ENCODE measurements around the gene SPECC1. TPM values are rescaled to one million over a fixed set of nuclear protein-coding genes. Genes with fewer than 3 reads are reported as not detected.
A peak's percentile ranks its signal among the peaks of the same experiment; 100 is the strongest.

Gene SPECC1
- total RNA-seq, 1 donor from 2014 or later: 83.0 TPM

GRCh38 chr17:20273741-20274500 lies 264.8 kb downstream of the SPECC1 start:
- Histone ChIP-seq H3K9ac (ENCODE audit: low read length) (no peak overlapping the region), H3K4me1 (ENCODE audit: insufficient read depth, low read length) (peaks cover 8% of the 10 kb centered on the region), H2AFZ (ENCODE audit: low read depth, low read length) (no peak overlapping the region), H3K27ac (ENCODE audit: low read depth, low read length) (no peak overlapping the region), H3K36me3 (ENCODE audit: insufficient read depth, low read length) (no peaks in the 10 kb centered on the region), H3K4me2 (ENCODE audit: low read length) (no peak overlapping the region), H3K9me3 (ENCODE audit: insufficient read depth, low read depth, low read length) (no peaks in the 10 kb centered on the region), H4K20me1 (ENCODE audit: insufficient read depth, low read length) (peaks cover 4% of the 10 kb centered on the region), H3K79me2 (ENCODE audit: insufficient read depth, low read length) (no peaks in the 10 kb centered on the region), H3K27me3 (ENCODE audit: insufficient read depth, low read length) (no peaks in the 10 kb centered on the region), H3K4me3 (ENCODE audit: insufficient read depth, low read depth, low read length) (no peak overlapping the region)
- H3K27me3 Mint-ChIP-seq (ENCODE audit: low read depth, unreplicated experiment): no peaks in the 10 kb centered on the region
- DNase-seq (ENCODE audit: low read depth) (no peak), FAIRE-seq (no peak)
- TF ChIP-seq CTCF (IDR thresholded peaks at IDR 0.05; ENCODE audit: insufficient read depth, low read depth, low read length) (no peak), EZH2 (IDR thresholded peaks at IDR 0.05; ENCODE audit: insufficient read depth, low read length) (no peak)
- H3K27ac Mint-ChIP-seq (ENCODE audit: unreplicated experiment): peak overlapping the region; percentile 87
- peaks cover 39% of the 10 kb centered on the region for H3K4me1 Mint-ChIP-seq (ENCODE audit: low read depth, unreplicated experiment)
- H3K36me3 Mint-ChIP-seq (ENCODE audit: low read depth, unreplicated experiment): peaks cover 14% of the 10 kb centered on the region
- peak overlapping the region; percentile 66 for H3K4me3 Mint-ChIP-seq (ENCODE audit: unreplicated experiment)
- H3K9me3 Mint-ChIP-seq (ENCODE audit: unreplicated experiment): no peaks in the 10 kb centered on the region

GRCh38 chr17:20275653-20276052 lies 266.5 kb downstream of the SPECC1 start:
- no peak overlapping the region for H3K4me3 ChIP-seq (ENCODE audit: insufficient read depth, low read depth, low read length)
- no peak overlapping the region for H3K27ac Mint-ChIP-seq (ENCODE audit: unreplicated experiment)
- peaks cover 24% of the 10 kb centered on the region for H3K36me3 Mint-ChIP-seq (ENCODE audit: low read depth, unreplicated experiment)
- TF ChIP-seq CTCF (IDR thresholded peaks at IDR 0.05; ENCODE audit: insufficient read depth, low read depth, low read length) (no peak), EZH2 (IDR thresholded peaks at IDR 0.05; ENCODE audit: insufficient read depth, low read length) (no peak)
- DNase-seq (ENCODE audit: low read depth) (no peak), FAIRE-seq (no peak)
- H3K4me3 Mint-ChIP-seq (ENCODE audit: unreplicated experiment): no peak overlapping the region
- H3K27me3 ChIP-seq (ENCODE audit: insufficient read depth, low read length): no peaks in the 10 kb centered on the region
- no peaks in the 10 kb centered on the region for H3K79me2 ChIP-seq (ENCODE audit: insufficient read depth, low read length)
- H3K36me3 ChIP-seq (ENCODE audit: insufficient read depth, low read length): no peaks in the 10 kb centered on the region
- no peaks in the 10 kb centered on the region for H3K27me3 Mint-ChIP-seq (ENCODE audit: low read depth, unreplicated experiment)
- no peak overlapping the region for H3K27ac ChIP-seq (ENCODE audit: low read depth, low read length)
- peaks cover 3% of the 10 kb centered on the region for H3K4me1 ChIP-seq (ENCODE audit: insufficient read depth, low read length)
- no peaks in the 10 kb centered on the region for H3K9me3 ChIP-seq (ENCODE audit: insufficient read depth, low read depth, low read length)
- H3K9ac ChIP-seq (ENCODE audit: low read length): no peak overlapping the region
- no peaks in the 10 kb centered on the region for H3K9me3 Mint-ChIP-seq (ENCODE audit: unreplicated experiment)
- H4K20me1 ChIP-seq (ENCODE audit: insufficient read depth, low read length): peaks cover 6% of the 10 kb centered on the region
- peaks cover 41% of the 10 kb centered on the region for H3K4me1 Mint-ChIP-seq (ENCODE audit: low read depth, unreplicated experiment)
- H2AFZ ChIP-seq (ENCODE audit: low read depth, low read length): no peak overlapping the region
- no peak overlapping the region for H3K4me2 ChIP-seq (ENCODE audit: low read length)

- Histone ChIP-seq H4K20me1 (ENCODE audit: insufficient read depth, low read length) (peaks cover 6% of the 10 kb centered on the region), H3K79me2 (ENCODE audit: insufficient read depth, low read length) (no peaks in the 10 kb centered on the region), H3K4me2 (ENCODE audit: low read length) (no peak overlapping the region), H3K4me1 (ENCODE audit: insufficient read depth, low read length) (peaks cover 3% of the 10 kb centered on the region), H3K36me3 (ENCODE audit: insufficient read depth, low read length) (no peaks in the 10 kb centered on the region), H2AFZ (ENCODE audit: low read depth, low read length) (no peak overlapping the region), H3K4me3 (ENCODE audit: insufficient read depth, low read depth, low read length) (no peak overlapping the region), H3K9me3 (ENCODE audit: insufficient read depth, low read depth, low read length) (no peaks in the 10 kb centered on the region), H3K27me3 (ENCODE audit: insufficient read depth, low read length) (no peaks in the 10 kb centered on the region), H3K27ac (ENCODE audit: low read depth, low read length) (no peak overlapping the region), H3K9ac (ENCODE audit: low read length) (no peak overlapping the region)
- FAIRE-seq (no peak), DNase-seq (ENCODE audit: low read depth) (no peak)
- H3K36me3 Mint-ChIP-seq (ENCODE audit: low read depth, unreplicated experiment): peaks cover 27% of the 10 kb centered on the region
- H3K27ac Mint-ChIP-seq (ENCODE audit: unreplicated experiment): peak overlapping the region; percentile 47
- H3K27me3 Mint-ChIP-seq (ENCODE audit: low read depth, unreplicated experiment): no peaks in the 10 kb centered on the region
- H3K9me3 Mint-ChIP-seq (ENCODE audit: unreplicated experiment): no peaks in the 10 kb centered on the region
- H3K4me3 Mint-ChIP-seq (ENCODE audit: unreplicated experiment): no peak overlapping the region
- TF ChIP-seq EZH2 (IDR thresholded peaks at IDR 0.05; ENCODE audit: insufficient read depth, low read length) (no peak), CTCF (IDR thresholded peaks at IDR 0.05; ENCODE audit: insufficient read depth, low read depth, low read length) (no peak)
- H3K4me1 Mint-ChIP-seq (ENCODE audit: low read depth, unreplicated experiment): peaks cover 35% of the 10 kb centered on the region
These were observed 267.3 kb downstream of the SPECC1 start for GRCh38 chr17:20276421-20276820.

Data from astrocyte (in vitro differentiated cells and primary cell).